GM12865 (cell line): Measurements from ENCODE around the gene C2CD2.

ENCODE experiments used
- DNase-seq: peaks from one replicate; pipeline ENCODE4 v3.0.0; 2010; ENCODE audit warnings: low read depth
- H3K4me3 ChIP-seq: 2 replicates; pipeline ENCODE4 v1.5.1; 2011; ENCODE audit warnings: mild to moderate bottlenecking, low read depth, low read length, control low read depth
- TF ChIP-seq, protein P1 (sequence below): IDR thresholded peaks from 2 replicates; pipeline ENCODE4 v1.5.1; 2011; ENCODE audit warnings: low read length, control low read depth, low read depth, inconsistent platforms; ENCODE audit not compliant: insufficient read depth; ENCODE audit errors: missing control alignments

C2CD2 gene

DNA sequence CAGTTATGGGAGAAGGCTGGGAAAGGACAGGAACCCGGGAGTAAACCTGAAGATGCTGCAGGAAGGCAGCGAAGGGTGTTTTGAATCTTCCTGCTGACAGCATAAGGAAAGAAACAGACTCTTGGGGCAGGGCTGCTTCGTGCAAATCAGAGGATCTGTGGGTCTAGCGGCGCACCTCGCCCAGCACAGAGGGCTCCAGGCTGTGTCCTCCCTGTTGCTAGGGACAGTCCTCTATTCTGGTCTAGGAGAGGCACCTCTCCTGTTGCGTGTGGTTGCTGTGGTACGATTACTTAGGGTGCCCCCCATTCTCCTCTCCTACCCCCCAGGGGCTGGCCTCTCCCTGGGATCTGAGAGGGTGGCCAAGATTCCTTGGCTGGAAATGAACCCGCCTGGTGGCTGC is 11.4 kb downstream of the C2CD2 start:
- TF ChIP-seq, protein P1, sequence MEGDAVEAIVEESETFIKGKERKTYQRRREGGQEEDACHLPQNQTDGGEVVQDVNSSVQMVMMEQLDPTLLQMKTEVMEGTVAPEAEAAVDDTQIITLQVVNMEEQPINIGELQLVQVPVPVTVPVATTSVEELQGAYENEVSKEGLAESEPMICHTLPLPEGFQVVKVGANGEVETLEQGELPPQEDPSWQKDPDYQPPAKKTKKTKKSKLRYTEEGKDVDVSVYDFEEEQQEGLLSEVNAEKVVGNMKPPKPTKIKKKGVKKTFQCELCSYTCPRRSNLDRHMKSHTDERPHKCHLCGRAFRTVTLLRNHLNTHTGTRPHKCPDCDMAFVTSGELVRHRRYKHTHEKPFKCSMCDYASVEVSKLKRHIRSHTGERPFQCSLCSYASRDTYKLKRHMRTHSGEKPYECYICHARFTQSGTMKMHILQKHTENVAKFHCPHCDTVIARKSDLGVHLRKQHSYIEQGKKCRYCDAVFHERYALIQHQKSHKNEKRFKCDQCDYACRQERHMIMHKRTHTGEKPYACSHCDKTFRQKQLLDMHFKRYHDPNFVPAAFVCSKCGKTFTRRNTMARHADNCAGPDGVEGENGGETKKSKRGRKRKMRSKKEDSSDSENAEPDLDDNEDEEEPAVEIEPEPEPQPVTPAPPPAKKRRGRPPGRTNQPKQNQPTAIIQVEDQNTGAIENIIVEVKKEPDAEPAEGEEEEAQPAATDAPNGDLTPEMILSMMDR, result no peak
- no peak for DNase-seq
- H3K4me3 ChIP-seq, result no peak overlapping the region

DNA sequence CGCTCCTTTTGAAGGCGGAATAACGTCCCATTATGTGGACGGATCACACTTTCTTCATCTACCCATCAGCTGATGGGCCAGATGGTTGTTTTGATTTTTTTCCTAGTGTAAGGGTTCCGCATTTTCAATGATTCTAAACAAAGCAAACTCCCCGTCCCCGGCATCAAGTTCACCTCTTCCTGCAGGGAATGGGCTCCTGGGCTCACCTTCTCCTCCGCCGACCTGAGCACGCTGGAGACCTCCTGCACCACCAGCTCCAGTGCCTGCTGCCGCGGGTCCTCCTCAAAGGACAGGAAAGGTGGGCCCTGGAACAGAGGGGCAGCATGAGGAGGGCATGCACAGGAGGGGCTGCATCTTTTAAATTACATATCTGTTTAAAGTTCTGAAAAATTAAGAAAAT is 11.9 kb downstream of the C2CD2 start:
- DNase-seq, result no peak
- TF ChIP-seq, protein P1, result no peak
- no peak overlapping the region for H3K4me3 ChIP-seq

DNA sequence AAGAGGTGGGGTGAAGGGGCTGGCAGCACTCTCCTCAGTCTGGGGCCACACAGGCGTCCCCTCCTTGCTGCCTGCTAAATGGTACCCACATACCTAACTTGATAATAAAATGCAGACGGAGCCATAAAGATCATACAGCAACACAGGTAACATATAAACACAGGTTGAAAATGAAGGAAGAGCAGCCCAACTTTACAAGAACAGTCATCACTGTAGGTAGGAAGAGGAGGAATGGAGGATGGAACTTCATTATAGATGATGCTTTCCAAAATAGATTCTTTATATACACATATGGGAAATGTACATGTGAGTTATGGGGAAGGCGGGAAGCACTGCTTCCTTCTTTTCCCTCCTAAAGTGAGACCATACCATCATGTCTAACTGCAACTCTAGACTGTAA is 13.4 kb downstream of the C2CD2 start:
- no peak for DNase-seq
- no peak overlapping the region for H3K4me3 ChIP-seq
- TF ChIP-seq, protein P1, result no peak

GRCh38 chr21:41939391-41939790 is 14.4 kb downstream of the C2CD2 start:
- no peak for DNase-seq
- TF ChIP-seq, protein P1, result no peak
- H3K4me3 ChIP-seq, result no peak overlapping the region

DNA sequence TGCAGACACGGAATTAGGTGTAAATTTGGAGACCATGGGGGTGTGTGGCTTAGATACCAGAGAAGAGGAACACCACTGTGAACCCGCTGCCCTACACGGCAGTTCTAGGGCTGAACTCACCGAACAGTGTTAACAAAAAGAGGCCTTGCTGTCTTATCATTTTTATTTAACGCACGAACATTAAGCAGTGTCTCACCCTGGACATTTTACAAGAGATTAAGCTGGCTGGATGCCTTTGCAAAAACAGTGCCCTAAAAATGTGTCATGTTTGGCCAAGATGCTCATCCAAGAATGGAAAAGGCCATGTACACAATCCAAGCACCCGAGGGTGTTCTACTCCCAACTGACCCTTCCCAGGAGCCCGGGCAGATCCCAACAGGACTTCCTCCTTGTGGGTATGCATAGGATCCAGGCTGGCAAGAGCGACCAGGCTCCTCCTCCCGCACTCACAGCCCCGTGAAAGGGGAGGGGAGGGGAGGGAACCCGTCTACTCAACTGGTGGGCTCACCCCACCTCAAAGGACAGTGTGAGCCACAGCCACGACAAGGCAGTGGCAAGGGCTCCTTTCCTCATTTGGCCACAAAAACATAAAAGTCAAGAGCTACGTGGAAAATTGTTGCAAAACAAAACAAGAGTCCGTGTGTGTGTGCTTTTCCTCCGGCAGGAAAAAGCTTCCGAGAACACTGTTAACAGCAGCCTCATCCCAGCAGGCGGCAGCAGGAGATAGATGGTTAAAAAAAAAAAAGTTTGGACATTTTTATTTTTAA is 20.3 kb downstream of the C2CD2 start:
- no peak for DNase-seq
- TF ChIP-seq, protein P1, result no peak
- no peak overlapping the region for H3K4me3 ChIP-seq

- H3K4me3 ChIP-seq, result no peak overlapping the region
- DNase-seq, result no peak
These were observed 21.1 kb downstream of the C2CD2 start for GRCh38 chr21:41932576-41933312.

More at GRCh38 chr21:41932576-41933312, 21.1 kb downstream of the C2CD2 start:
- TF ChIP-seq, protein P1, result no peak
